NCI-H446 (cell line): ENCODE measurements around the gene IKZF2.

Experiments used
- DNase-seq, 2 experiments: peaks; one replicate each; lab custom pipeline; 2025; lab: John Stamatoyannopoulos, UW

Gene IKZF2

DNA sequence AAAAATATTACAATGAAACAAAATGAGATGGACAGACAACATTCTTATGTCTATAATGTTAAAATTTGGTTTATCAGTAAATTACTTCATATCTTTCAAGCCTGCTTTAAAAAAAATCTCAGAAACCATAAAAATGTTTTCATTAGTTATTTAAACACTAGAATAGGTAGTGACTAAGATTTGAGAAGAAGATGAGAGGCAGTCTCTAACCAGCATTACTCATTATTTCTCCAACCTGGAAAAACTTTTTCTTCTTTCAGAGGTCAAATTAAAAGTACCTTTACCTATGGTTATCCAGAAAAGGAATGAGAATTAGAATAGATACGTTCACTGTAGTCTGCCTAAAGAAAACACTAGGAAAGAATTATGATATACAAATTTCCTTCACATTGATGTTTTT is 50.3 kb downstream of the IKZF2 start:
- DNase-seq: no peak

DNA sequence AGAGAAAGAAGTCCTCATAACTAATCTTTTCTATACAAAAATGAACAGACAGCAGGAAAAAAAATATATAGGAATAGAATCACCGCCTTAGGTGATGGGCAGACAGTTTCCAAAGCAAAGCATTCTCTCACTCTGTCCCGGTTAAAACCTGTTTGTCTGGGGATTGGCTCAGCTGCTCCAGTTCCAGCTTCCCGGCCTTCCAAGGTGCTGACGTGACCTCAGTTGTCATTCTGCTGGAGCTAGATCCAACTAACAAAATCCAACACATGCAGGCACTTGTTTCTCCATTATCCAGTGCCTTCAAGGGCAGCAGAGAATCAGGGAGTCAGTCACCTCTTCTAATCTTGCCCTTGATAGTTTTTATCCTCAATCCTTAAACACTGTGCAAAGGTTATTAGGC is 52.8 kb downstream of the IKZF2 start:
- no peak for DNase-seq

DNA sequence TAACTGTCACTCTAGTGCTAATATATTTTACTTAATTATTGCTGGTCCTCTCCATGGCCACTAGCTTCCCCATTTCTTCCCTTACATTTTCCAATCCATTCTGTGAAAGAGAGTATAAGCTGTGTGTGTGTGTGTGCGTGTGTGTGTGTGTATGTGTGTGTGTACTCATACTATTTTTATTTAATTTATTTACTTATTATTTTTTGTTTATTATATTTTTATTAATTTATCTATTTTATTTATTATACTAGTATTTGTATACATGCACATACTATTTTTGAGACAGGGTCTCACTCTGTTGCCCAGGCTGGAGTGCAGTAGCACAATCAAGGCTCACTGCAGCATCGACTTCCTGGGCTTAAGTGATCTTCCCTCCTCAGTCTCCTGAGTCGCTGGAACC is 59.6 kb downstream of the IKZF2 start:
- DNase-seq: no peak

DNA sequence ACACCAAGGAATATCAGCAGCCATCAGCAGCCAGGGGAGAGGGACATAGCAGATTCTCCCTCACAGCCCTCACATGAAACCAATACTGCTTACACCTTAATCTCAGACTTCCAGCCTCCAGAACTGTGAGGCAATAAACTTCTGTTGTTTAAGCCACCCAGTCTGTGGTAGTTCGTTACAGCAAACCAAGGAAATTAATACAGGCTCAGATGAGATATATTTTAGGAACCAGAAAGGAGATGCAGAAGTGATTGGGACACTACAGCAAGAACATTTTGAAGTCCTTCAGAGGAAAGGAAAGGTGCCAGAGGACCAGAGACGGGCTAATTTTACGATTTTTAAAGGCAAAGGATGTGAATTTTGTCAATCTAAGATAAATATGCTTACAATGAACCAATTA is 60.6 kb downstream of the IKZF2 start:
- DNase-seq: no peak

DNA sequence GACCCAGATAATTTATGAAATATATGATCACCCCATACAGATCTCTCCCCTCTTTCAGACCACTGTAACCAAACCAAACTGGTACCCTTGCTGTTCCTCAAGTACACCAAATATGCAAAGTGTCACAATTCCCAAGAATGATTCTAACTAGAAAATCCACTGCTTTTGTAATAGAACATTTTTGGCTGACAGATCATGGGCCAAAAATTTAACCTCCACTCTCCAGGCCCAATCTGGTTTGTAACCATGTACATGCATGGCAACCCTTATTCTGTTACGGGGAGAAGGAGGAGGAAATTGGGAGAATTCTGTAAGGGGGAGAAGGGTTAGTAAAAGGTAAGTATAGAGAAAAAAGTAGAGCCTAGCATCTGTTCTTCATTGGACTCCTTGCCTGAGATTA is 62.0 kb downstream of the IKZF2 start:
- no peak for DNase-seq

DNA sequence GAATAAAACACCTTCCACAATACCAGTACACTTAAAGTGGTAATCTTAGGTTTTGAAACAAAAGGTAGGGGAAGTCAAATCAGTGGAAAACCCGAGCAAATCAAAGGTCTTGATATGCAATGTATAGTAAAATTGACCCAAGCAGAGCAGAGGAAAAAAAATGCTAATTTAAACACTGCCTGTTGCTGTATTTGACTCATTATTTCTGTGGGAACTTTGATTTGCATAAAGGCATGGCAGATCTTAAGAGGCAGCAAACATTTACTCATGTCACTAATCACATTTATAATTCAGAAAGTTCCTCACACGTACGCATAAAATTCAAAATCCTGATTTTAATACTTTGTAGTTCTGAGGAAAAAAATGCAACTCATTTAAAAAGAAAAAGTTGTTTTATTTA is 64.4 kb downstream of the IKZF2 start:
- no peak for DNase-seq

DNA sequence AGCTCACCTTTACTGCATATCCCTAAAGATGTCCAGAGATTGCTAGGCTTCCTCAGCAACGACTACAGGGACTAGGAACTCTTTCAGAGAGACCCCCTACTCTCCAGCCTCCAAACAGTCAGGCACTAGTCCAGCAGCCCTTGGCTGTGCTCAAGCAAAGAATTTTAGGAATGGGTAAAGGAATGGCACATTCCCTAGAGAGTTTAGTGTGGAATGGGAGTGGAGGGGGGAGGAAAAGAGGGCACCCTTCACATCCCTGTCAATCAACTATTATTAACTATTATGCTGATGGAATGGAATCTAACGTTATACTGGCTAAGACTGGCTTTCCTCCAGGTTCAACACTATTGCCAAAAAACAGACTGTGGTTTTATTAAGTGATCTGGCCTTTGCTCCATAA is 64.8 kb downstream of the IKZF2 start:
- DNase-seq: peak in 1 of 2 experiments; percentile 15

DNA sequence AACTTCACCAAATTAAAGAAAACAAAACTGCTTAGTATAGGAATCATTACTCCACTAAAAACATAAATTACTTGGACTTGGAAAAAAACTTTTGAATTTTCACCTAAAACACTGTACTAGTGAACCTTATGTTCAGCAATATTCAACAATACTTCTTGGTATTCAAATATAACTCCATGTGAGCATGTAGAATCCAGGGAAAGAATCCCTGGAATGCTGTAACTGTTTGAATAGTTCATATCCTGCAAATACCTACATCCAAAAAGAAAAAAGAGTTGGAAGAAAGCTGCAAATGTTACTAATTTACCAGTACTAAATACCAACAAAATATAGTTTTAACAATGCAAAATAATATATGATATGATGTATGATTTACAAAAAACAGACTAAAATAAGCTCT is 65.4 kb downstream of the IKZF2 start:
- DNase-seq: no peak

DNA sequence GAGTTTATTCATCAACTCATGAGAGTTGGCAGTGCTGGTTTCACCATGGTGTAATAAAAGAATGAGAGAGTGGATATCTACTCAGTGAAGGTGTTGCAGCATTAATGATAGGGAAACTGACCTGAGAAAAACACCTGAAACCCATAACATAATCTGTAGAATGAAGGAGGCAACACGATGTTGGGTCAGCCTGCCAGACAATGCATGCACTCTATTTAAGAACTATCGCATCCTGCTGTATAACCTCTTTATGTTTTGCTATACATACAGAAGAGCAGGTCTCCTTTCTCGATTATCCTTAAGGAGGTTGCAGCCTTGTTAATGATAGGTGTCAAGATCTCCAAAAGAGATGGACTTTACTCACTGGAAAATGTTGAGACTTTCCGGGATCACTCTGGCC is 65.9 kb downstream of the IKZF2 start:
- DNase-seq: no peak

DNA sequence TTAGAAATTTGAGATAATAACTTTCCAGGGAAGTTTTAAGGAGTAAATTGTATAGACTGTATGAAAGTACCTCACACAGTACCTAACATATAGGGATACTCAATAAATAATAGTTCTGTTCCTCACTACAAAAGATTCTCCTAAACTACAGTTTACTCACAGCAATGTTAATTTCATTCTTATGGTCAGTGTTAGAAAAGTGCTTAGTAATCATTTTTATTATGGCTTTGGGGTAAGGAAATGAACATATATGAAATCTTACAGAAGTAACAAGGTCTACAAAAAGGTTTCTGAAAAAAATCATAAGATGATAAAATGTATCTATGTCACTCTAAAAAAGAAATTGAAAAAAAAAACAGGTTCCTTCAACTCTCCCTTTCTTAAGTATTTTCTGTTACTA is 67.2 kb downstream of the IKZF2 start:
- DNase-seq: no peak

DNA sequence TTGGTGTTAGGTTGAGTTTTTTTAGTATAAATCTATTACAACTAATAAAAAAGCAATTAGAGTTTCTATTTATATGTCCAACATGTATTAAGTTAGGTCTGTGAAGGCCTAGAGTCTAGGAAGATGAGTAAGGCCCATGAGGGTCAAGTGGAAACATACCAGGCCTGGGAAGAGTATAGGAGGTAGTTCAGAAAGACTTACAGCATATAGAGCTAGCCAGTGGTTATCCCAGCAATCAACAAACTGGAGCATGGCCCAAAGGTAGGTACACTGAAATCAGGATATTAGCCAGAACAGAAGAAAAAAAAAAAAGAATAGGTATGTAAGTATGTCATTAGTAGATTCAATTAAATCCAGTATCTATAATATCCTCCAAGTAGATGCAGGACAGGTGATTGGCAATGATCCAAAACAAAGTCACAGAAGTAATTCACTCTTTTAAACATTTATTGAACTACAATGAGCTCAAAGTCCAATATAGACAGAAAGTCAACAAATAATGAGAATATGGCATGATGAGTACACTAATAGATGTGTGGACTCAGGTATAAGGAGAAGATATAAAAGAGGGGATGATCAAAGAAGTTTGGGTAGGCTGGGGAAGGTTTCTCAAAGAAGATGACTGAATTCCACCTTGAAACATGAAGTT is 70.3 kb downstream of the IKZF2 start:
- no peak for DNase-seq

DNA sequence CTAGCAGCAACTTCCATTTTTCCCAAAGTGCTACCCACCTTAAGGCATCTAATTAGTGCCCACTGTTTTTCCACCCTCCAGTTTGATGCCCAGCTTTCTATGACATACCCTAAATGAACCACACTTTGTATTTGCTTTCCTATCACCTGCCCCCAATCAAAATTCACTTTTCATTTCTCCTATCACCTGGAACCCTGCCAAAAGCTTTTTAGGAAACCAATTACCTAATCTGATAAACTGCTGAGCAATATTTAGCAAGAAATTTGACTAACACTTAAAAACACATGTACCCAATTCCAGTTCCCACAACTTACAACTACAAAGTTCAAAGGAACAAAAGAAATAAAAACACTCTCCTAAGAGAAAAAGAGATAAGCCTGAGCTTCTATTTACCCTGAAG is 71.7 kb downstream of the IKZF2 start:
- no peak for DNase-seq

DNA sequence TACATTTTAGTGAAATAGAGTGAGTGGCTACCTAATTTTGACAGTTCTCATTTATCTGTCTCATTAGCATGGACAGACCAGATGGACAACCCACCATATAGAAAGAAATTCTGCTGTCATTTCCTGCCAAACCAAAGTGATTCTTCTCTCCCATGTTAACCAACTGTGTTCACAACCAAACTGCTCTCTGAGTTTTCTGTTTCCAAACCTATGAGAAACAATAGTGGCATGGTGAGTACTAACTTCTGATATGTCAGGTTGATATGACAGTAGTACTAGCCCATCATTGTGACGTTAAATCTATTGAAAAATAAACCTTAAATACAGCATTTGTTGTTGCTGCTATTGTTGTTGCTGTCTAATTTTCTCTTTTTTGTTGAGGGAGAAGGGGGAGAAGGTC is 72.7 kb downstream of the IKZF2 start:
- no peak for DNase-seq

DNA sequence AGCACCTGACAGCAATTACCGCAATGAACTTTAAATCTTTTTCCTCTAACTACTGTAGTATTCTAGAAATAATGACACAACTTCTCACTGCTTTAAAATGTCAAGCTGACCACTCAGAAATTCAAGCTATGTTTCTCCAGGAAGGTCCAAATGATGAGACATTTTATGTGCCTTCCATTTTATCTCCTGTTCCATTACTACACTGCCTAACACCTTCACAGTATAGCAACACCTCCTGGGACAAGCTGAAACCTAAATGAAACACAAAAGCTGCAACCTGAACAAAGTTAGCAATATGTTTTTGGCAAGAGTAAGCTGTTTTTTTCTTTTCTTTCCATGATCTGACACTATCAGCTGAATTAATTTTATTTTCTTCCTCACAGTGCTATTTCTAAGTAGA is 81.9 kb downstream of the IKZF2 start:
- DNase-seq: no peak

DNA sequence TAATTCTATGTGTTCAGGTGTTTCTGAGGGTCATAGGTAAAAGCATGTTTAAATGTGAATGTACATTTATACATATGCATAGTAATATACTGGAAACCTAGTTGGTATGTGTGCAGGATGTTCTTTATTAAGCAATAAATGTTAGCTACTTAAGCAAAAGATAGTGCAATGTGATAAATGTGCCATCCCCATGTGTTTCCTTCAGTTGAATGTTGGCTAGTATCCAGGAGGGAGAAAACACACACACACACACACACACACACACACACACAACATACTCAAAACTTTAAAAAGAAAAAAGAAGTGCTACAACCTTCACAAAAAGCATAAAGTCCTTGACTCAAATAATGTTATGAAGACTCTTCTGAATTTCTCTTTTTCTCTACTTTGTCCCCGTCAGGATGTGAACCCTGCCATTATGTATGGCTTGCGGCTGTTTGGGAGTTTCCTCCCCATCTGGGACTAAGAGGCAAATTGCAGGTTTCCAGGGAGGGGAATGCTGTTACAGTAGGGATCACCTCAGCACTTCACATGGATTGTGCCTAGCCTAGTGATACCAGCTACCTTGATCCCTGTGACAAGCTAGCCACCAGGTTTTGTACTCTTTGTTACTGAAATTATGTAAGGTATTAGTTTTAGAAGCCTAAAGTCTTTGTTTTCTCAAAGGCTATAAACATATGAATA is 82.6 kb downstream of the IKZF2 start:
- DNase-seq: no peak

DNA sequence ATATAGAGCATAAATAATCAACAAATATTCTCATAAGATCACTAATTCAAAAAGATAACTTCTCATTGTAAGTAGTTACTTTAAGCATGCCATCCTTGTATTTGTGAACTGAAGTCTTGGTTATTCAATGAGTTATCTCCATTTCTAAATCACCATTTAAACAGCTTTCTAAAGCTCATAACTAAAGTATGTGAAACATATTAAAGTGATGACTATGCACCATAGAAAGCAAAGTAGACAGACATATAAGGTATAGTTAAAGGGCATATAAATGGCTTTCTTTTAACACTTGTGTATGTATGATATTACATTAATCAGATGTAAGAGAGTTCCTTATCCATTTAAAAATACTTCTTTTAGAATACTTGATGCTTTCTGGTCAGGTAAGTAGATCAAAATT is 83.5 kb downstream of the IKZF2 start:
- DNase-seq: no peak

DNA sequence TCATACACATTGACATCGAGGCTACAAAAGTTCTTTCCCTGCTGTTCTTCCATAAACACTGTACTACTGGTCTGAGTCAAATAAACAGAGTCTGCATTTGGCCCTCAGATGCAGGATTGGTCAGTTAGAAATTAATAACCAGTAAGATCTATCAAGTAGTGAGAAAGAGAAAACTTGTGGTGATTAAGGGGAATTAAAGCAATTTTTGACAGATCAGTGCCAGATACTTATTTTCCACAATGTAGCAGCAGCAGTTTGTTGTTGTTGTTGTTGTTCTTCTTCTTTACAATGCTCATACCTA is 85.0 kb downstream of the IKZF2 start:
- DNase-seq: no peak

DNA sequence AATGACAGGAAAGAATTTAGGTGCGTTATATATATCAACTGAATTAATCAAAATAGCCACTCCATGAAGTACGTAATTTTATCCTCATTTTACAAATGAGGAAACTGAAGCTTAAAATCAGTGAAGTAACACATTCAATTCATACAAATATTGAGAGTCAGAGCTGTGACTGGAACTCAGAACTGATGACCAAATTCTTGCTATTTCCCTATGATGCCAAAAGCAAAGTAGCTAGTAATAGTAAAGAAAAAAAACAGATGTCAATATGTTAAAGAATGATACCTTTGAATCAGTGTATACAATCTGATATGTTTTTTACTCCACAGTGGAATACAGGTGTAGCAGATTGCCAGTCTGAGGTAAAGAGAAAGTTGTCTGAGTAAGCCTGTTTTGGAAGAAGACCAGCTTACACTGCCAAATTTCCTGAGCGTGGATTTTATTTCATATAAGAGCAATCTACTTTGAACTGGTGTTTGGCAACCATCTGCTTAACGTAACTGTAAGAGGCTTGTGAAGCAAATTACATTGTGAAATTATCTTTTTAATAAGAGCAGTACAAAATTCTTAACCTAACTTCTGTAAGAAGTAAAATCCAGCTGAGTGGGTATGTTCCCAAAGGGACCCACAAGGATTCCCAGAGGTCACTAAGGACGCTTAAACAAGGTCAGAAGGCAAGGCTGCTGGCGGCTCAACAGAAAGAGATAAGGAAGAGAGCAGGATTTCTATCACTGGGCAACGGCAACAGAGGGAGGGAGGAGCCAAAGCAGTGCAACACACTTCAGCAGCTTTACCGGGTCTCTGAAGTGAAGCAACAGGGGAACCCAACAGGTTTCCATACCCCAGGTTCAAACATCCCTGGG is 85.6 kb downstream of the IKZF2 start:
- peak in 1 of 2 experiments; percentile 5 for DNase-seq

DNA sequence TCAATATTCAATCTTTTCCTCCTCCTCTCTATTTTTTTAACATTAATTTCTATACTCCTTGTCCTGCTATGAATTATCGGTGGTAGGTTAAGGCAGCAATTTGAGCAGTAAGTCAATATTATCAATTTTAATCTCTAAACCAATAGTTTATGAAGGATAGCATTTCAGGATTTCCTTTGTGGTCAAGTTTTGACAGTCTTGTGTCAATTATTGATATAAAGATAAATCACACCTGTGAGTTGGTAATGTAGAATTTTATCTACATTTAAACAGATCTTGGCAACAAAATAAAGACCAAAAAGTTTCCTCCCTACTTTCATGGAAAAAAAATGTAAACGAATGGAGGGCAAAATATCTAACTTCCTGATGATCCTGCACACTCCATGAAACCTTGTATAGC is 87.3 kb downstream of the IKZF2 start:
- DNase-seq: no peak

DNA sequence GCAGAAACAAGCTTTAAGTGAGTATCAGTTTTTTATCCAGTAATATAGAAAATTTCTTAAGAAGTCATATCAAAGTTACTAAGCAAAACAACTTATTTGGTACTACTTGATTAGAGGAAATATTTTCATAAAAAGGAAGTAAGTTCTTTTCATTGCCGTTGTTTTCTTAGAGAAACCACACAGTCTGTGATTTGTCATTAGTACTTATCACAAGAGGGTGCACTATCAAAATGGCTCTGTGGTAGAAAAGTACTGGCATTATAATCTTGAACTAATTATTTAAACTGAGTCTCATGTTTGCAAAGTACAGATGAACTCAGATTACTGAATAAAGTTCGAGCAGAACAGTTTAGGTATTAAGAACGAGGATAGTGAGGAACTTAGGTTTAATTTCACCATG is 93.4 kb downstream of the IKZF2 start:
- DNase-seq: no peak

DNA sequence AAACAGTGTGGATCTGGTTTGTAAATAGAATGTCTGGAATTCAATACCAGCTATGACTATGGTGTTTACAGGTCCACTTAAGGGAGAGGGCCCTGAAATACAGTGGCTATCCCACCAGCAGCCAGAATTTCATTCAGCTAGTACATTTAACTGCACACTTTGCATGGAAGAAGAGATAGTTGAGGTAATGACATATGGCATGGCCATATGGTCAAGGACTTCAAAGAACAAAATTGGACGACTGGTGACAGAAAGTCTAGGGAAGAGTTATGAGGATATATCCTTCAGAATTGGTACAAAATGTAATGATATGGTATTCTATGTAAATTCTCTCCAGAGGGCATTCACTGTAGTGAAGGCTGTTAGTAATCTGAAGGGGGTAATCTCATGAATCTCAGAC is 105.0 kb downstream of the IKZF2 start:
- DNase-seq: peak in 1 of 2 experiments; percentile 6

DNA sequence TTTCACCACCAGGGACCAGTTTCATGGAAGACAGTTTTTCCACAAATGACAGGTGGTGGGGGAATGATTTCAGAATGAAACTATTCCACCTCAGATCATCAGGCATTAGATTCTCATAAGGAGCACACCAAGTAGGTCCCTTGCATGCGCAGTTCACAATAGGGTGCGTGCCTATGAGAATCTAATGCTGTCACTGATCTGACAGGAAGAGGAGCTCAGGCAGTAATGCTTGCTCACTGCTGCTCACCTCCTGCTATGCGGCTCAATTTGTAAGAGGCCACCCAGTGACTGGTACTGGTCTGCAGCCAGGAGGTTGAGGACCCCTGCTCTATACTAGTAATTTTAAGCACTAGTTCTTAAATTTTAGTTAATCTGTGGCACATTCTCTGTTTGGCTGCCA is 107.8 kb downstream of the IKZF2 start:
- no peak for DNase-seq

DNA sequence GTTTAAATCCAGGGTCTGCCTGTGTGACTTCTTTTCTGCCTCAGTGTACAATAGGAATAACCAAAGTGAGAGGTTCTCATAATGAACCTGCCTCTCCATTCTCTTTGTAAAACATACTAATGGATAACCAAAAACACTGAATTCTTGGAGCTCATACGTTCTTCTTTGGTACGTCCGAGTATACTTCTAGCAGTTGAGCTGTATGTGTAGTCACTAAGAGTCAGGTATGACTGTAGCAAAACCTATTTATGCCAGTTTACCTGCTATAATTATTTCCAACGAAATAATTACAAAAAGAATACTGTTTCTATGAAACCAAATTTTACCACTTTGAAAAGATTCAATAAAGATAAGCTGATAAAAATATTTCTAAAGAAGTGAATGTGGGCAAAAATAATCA is 109.2 kb downstream of the IKZF2 start:
- DNase-seq: no peak
